Stimulated activated CD4-positive, alpha-beta T cell treated with anti-CD3 and anti-CD28 coated beads, Interleukin-2, amount 100 ng/mL, for 4 hours (primary cell): Measurements from ENCODE around the gene BMP4.

Experiments used
- DNase-seq: peaks from one replicate; pipeline ENCODE4 v3.0.0-alpha.2; 2020; ENCODE audit warnings: low read depth

The BMP4 gene

DNA sequence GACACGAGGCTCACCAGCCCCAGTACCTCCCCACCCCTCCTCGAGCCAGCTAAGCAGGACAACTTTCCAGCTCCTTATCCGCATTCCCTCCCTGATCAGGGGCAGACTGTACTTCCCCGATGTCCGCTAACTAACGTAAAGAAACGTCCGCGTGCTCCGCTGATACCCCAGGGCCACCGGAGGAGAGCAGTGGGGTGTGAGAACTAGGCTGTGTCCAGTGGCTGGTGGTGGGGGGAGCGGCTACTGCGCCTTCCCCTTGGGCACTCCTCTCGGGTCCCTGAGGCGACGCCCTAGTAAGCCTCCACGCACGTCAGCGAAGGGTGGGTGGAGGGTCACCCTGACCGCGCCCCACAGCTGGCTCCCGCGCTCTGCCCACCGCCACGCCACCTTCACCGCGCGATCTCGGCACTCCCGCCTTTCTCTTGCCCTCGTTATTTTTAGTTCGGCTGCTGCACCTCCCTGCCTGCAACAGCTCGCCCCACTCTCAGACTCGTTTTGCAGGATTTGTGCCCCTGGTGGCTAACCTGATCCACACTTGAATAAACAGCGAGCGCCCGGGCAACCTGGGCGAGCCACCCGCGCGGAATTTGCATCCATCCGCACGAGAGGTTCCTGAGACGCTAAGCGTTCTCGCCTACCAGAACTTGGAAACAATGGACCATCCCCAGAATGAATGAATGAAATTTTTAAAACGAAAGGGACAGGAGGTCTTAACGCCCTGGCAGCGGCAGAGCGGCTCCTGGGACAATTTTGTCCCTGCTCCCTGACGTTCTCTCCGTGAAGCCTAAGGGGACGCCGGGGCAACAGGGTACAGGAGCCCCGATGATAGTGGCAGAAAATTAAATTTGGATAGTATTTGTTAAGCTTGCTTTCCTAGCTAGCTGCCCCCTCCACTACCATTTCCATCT, 6.9 kb upstream of the BMP4 start:
- no peak for DNase-seq

GRCh38 chr14:53962953-53963319, 6.3 kb upstream of the BMP4 start:
- DNase-seq = no peak

DNA sequence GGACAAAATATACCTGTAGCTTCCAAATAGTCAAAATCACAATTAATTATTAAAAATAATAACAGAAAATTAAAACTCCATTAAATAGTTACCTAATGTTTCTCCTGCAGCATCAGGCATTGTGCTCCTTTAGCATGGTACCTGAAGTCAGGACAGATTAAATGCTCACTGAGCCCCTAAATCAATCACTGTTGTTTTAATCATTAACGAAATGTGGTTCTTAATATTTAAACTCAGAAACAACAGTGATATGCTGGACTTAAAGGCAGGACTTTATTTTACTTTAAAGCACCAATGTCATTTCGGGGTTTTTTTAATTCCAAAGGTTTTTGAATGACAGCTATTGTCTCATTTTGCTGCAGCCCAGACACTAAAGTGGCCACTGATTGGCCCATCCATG, 2.0 kb upstream of the BMP4 start:
- DNase-seq = no peak

DNA sequence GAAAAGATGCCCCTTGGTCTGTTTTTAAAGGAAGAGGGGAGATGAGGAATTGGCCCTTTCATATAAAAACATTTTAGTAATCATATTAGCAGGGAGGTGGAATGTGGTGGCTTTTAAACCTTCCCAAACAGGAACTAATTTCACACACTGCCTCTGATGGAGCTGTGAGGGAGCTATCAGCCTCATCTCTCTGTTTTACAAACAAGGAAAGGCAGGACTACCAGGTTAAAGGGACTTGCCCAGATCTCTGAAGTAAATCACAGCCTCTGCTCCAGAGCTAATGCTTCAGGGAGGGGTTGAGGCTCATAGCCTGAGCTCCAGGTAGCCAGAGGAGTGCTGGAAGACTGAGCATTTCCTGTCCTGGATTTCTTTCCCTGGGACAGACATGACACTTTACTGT, 1.1 kb upstream of the BMP4 start:
- DNase-seq = no peak

- DNase-seq = no peak
These were observed 776 bp downstream of the BMP4 start for GRCh38 chr14:53955671-53956426.

GRCh38 chr14:53955229-53955556, 1.4 kb downstream of the BMP4 start:
- no peak for DNase-seq

- DNase-seq = no peak
These were observed 1.9 kb downstream of the BMP4 start for GRCh38 chr14:53954551-53955228.

DNA sequence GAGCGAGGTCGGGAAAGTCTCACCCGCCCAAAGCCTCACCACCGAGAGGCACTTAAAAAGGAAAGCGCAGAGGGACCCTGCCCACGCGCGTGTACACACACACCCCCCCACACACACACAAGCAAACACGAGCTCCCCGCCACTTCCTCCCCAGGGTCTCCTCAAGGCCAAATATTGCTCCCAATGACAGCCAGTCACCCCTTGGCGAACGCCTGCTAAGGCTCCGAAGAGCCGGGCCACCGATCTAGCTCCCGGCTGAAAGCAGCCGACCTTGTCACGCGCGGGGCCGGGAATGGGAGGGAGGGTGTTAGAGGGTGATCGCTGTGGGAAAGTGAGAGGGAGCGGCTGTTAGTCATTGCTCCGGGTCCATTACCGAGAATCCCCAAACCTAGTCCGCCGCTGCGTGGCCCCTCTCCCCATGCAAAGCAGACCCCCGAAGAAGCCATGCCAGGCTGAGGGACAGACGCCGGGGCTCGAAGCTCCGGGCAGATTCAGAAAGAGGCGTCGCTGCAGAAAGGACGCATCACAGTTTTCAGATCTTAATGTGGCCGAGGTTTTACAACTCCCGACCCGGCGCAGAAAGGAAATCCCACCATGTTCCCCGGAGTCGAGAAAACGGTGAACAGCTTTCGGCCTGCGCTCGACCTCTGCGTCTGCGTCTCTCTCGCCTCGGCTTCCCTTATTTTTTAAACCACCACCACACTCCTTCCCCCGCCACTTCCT, 2.6 kb downstream of the BMP4 start:
- no peak for DNase-seq

DNA sequence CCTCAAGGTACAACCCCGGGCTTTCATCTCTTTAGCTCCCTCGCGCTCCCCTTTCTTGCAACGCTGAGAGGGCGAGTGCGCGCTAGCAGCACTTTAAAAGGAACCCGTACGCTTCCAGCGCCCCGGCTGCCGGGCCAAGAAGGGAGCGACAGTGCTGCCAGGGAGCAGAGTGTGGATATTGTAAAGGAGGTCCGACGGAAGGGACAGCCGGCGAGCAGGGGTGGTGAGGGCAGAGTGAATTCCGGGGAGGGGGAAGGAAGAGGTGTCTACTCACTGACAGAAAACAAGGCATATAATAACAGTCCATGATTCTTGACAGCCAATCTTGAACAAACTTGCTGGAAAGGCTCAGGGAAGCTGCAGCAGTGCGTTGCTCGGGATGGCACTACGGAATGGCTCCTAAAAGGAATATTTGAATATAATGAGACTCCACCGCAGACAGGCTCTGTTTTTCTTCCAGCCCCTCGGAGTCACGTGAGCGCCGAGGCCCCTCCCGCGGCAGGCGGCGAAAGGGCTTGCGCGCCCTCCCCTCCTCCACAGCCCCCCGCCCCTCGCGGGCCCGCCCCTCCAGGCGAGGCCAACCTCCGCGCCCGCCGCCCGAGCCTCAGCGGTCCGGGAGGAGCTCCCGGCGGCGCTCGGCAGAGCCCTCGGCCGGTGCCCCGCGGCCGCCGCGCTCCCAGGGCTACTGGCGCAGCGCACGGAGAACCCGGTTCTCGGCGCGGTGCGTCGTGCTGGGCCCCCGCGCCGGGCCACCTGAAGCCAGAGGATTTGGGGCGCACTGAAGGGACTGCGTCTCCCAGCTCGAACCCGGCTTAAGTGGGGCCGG, 3.4 kb downstream of the BMP4 start:
- DNase-seq = no peak

- DNase-seq = no peak
These were observed 4.1 kb downstream of the BMP4 start for GRCh38 chr14:53952533-53952932.

GRCh38 chr14:53951627-53952303, 4.9 kb downstream of the BMP4 start:
- no peak for DNase-seq

DNA sequence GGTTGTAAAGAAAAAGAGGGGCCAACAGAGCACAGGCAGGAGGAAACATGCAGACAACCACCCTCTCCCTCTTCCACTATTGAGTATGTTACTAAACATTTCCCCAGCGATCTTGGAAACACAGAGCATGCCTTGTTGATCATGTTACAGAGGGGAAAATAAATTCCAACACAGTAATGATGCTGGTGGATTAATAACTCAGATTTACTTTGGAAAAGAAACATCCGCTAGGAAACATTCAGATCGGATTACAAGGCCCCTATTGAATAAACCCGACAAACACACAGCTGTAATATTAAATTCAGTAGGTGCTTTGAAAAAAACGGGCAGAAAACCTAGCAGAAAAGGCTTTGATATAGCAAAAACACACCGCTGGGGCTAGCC, 5.4 kb downstream of the BMP4 start:
- DNase-seq = no peak

DNA sequence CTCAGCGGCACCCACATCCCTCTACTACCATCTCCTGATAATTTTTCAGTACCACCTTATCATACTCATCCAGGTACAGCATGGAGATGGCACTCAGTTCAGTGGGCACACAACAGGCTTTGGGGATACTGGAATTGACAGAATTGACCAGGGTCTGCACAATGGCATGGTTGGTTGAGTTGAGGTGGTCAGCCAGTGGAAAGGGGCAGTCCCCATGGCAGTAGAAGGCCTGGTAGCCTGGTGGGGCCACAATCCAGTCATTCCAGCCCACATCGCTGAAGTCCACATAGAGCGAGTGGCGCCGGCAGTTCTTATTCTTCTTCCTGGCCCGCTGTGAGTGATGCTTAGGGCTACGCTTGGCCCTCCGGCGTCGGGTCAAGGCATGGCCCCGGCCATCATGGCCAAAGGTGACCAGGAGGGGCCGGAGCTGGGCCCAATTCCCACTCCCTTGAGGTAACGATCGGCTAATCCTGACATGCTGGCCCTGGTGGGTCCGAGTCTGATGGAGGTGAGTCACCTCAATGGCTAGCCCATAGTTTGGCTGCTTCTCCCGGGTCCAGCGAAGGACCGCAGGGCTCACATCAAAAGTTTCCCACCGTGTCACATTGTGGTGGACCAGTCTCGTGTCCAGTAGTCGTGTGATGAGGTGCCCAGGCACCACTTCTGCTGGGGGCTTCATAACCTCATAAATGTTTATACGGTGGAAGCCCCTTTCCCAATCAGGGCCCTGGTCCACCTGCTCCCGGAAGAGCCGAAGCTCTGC, 6.4 kb downstream of the BMP4 start:
- no peak for DNase-seq

GRCh38 chr14:53949201-53949600, 7.4 kb downstream of the BMP4 start:
- DNase-seq = no peak

DNA sequence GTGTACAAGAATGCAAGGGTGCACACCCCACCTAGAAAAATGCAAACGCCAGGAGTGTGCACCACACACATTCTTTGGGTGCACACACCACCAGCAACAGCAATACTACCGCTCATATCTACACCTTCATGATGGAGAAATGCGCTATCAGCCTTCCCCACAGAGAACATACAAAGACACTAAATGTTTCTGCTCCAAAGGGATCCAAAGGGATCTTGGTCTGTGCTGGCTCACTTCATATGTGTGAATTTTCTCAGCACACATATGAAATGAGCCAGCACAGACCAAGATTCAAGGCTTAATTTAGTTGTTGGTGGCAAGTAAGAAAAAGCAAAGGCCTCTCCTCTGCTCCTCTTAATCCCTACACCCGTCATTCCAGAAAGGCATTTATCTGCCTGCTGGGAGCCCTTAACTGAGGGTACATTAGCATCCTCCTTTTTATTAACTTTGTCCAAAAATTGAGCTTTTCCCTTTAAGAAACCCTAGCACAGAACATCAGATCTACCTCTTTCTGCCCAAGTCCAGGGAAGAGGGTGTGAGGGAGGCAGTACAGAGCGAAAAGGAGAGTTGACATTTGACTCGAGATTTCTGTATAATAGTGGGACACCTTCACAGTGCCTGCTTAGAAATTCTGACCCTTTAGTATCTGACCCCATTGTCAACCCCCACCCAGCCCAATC, 8.3 kb downstream of the BMP4 start:
- DNase-seq = no peak

DNA sequence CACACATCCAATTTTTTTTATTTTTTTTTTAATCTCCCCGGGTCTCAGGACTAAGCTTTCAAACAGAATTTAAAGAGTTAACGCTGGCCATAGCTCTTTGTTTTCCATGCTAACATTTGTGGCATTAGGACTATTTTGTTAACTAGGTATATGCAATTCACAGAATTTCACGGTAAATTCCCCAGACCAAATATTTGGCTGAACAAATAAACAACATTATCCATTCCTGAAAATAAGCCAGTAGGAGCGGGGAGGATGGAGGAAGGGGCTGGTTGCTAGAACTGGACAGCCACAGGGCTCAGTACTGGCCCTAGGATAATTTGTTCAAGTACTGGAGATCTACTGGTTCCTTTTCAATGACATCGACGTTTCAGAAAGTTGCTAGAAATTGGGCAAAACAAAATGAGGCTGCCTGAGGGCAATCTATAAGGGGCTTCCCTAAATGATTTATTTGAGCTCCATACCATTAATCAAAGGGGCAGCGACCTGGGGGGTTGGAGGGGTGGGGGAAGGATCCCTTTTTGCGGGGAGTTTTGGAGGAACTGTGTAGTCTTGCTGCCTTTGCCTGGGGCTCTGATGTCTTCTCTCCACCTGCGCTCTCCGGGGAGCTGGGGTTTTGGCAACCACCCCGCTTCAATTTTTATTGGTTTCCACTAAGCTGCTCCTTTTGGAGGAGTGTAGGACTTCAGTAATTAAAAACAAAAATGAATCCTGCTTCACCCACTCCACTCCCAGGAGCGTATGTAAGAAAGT, 9.0 kb downstream of the BMP4 start:
- DNase-seq = no peak

GRCh38 chr14:53947094-53947445, 9.6 kb downstream of the BMP4 start:
- no peak for DNase-seq

- no peak for DNase-seq
These were observed 10.1 kb downstream of the BMP4 start for GRCh38 chr14:53946404-53947093.
